Measurements from ENCODE around the gene CHST8. TPM values are rescaled to one million over a fixed set of nuclear protein-coding genes. Genes with fewer than 3 reads are reported as not detected.

The CHST8 gene
- total RNA-seq, 1 donor = not detected

DNA sequence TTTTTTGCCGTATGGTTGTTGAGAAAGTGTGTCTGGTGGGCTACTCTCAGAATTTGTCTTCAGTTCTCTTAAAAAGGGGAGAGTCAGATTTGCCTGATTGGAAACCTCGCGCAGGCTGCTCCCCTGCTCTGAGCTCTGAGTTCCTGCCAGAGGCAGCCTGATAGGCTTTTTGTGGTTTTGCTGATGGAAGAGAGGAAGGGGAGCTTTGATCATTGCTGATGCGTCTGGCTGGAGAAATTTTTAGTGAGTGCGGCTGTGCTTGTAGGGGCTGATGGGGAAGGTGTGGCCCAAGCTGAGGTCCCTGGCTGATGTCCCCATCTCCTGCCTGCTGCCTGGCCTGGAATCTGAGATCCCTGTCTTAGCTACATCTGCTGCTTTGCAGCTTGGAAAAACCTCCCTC lies 2.8 kb downstream of the CHST8 start:
- Histone ChIP-seq H3K27me3 (ENCODE audit: insufficient read depth, low read length) (peaks cover 47% of the 10 kb centered on the region), H2AFZ (ENCODE audit: low read length) (no peak overlapping the region), H3K27ac (ENCODE audit: low read depth, low read length) (no peak overlapping the region), H3K9me3 (ENCODE audit: low read depth, low read length) (no peaks in the 10 kb centered on the region), H3K36me3 (ENCODE audit: insufficient read depth, low read length) (no peaks in the 10 kb centered on the region), H3K4me1 (ENCODE audit: insufficient read depth, low read length) (no peaks in the 10 kb centered on the region), H3K4me2 (ENCODE audit: insufficient read depth, low read length) (no peak overlapping the region), H3K4me3 (ENCODE audit: insufficient read depth, low read length) (no peak overlapping the region), H3K79me2 (ENCODE audit: insufficient read depth, low read length) (no peaks in the 10 kb centered on the region), H4K20me1 (ENCODE audit: insufficient read depth, low read length) (no peaks in the 10 kb centered on the region)
- TF ChIP-seq, protein P1, sequence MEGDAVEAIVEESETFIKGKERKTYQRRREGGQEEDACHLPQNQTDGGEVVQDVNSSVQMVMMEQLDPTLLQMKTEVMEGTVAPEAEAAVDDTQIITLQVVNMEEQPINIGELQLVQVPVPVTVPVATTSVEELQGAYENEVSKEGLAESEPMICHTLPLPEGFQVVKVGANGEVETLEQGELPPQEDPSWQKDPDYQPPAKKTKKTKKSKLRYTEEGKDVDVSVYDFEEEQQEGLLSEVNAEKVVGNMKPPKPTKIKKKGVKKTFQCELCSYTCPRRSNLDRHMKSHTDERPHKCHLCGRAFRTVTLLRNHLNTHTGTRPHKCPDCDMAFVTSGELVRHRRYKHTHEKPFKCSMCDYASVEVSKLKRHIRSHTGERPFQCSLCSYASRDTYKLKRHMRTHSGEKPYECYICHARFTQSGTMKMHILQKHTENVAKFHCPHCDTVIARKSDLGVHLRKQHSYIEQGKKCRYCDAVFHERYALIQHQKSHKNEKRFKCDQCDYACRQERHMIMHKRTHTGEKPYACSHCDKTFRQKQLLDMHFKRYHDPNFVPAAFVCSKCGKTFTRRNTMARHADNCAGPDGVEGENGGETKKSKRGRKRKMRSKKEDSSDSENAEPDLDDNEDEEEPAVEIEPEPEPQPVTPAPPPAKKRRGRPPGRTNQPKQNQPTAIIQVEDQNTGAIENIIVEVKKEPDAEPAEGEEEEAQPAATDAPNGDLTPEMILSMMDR (IDR thresholded peaks at IDR 0.05; ENCODE audit: extremely low read depth, low read depth, low read length) = no peak
- no peak for DNase-seq (ENCODE audit: insufficient read length, low spot score, missing footprints)

DNA sequence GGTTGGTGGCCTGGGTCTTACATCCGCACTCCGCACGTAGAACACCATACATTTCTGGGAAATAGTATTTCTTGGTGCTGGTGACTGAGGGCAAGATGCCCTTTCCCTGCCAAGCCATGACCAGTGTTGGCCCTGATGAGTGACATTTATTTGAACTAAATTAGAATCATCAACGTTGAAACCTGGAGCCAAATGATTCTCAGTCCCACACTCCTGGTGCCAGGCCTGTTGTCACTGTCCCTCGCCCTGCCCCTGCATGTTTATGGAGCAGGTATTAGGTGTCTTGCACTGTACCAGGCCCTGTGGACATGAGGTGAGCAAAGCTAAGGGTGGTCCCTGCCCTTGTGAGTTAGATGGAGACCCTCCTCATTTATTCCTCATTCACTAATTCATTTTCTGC lies 5.8 kb downstream of the CHST8 start:
- no peak overlapping the region for H3K4me2 ChIP-seq (ENCODE audit: insufficient read depth, low read length)
- H4K20me1 ChIP-seq (ENCODE audit: insufficient read depth, low read length) = no peaks in the 10 kb centered on the region
- H3K4me3 ChIP-seq (ENCODE audit: insufficient read depth, low read length) = no peak overlapping the region
- no peaks in the 10 kb centered on the region for H3K4me1 ChIP-seq (ENCODE audit: insufficient read depth, low read length)
- H2AFZ ChIP-seq (ENCODE audit: low read length) = no peak overlapping the region
- H3K79me2 ChIP-seq (ENCODE audit: insufficient read depth, low read length) = no peaks in the 10 kb centered on the region
- no peak for DNase-seq (ENCODE audit: insufficient read length, low spot score, missing footprints)
- H3K27me3 ChIP-seq (ENCODE audit: insufficient read depth, low read length) = peaks cover 24% of the 10 kb centered on the region
- no peaks in the 10 kb centered on the region for H3K36me3 ChIP-seq (ENCODE audit: insufficient read depth, low read length)
- TF ChIP-seq, protein P1 (IDR thresholded peaks at IDR 0.05; ENCODE audit: extremely low read depth, low read depth, low read length) = no peak
- no peaks in the 10 kb centered on the region for H3K9me3 ChIP-seq (ENCODE audit: low read depth, low read length)
- no peak overlapping the region for H3K27ac ChIP-seq (ENCODE audit: low read depth, low read length)

DNA sequence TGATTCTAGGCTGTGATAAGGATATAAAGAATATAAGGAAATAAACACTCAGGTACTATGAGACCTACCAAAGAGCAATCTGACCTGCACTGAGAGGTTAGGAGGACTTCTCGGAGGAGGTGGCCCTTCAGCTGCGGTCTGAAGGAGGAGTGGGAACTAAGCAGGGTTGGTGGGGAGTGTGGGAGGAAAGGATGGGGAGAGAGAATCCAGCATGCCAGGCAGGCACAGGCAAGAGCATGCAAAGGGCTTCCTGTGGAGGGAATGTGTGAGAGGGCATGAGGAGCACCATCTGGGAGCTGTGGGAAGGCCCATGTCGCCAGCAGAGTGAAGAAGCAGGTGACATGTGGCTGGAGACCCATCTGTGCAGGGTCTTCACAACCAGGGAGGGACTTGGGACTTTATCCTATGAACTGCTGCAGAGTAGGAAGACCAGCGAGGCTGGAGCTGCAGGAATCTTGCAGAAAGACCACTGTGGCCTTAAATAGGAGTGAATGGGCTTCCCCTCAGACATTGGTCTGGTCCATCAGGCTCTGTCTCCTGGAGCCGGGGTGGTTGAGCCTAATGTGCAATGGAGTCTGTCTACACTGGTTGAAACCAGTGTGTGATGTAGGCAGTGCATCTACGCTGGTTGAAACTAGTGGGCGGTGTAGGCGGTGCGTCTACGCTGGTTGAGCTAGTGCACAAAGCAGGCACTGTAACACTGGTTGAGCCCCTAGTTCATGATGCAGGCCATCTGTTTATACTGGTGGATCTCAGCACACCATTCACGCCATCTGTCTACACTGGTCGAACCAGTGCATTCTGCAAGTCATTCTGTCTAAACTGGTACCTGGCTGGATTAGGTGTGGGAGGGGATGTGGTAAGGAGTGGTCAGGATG lies 6.4 kb downstream of the CHST8 start:
- H3K36me3 ChIP-seq (ENCODE audit: insufficient read depth, low read length) = no peaks in the 10 kb centered on the region
- H3K27me3 ChIP-seq (ENCODE audit: insufficient read depth, low read length) = peaks cover 17% of the 10 kb centered on the region
- H3K27ac ChIP-seq (ENCODE audit: low read depth, low read length) = no peak overlapping the region
- TF ChIP-seq, protein P1 (IDR thresholded peaks at IDR 0.05; ENCODE audit: extremely low read depth, low read depth, low read length) = no peak
- H3K4me1 ChIP-seq (ENCODE audit: insufficient read depth, low read length) = no peaks in the 10 kb centered on the region
- H2AFZ ChIP-seq (ENCODE audit: low read length) = no peak overlapping the region
- no peaks in the 10 kb centered on the region for H3K9me3 ChIP-seq (ENCODE audit: low read depth, low read length)
- no peak for DNase-seq (ENCODE audit: insufficient read length, low spot score, missing footprints)
- no peaks in the 10 kb centered on the region for H4K20me1 ChIP-seq (ENCODE audit: insufficient read depth, low read length)
- H3K79me2 ChIP-seq (ENCODE audit: insufficient read depth, low read length) = no peaks in the 10 kb centered on the region
- H3K4me3 ChIP-seq (ENCODE audit: insufficient read depth, low read length) = no peak overlapping the region
- H3K4me2 ChIP-seq (ENCODE audit: insufficient read depth, low read length) = no peak overlapping the region

DNA sequence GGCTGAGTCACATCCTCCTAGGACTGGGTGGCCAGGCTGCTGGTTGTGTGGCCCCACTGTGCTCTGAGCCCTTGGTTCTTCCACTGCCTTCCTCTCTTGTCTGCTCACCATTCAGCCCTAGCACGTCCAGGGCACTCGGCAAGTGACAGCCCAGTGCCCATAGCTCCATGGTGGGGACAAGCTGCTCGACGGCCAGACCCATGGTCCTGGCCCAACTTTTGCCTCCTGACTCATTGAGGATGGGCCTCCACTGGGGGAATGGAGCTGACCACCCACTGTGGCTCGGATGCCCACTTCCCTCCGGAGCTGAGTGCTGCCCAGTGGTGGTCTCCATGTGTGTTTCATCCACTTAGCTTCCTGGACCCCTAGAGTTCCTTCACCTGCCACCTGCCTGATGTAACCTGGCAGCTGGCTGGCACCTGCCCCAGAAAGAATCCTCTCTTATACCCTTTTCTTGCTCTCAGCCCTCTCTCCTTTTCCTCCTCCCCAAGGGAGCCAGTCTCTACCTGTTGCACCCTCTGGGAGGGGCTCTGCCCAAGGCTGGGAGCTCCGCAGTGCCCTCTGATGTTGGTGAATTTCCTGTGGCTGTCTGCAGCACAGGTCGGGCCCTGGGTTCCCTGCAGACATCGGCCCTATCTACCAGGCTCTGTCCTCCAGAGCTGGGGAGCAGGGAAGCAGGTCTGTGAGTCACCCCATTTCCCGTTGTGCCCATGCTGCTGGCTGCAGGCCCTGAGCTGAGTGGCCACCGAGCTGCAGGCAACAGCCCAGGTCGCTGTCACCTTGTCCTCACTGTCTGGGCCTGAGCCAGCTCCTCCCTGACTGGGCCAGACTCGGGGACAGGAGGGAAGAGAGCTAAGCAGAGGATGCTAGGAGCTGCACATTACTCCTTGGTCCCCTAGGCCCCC lies 7.4 kb downstream of the CHST8 start:
- Histone ChIP-seq H3K36me3 (ENCODE audit: insufficient read depth, low read length) (no peaks in the 10 kb centered on the region), H4K20me1 (ENCODE audit: insufficient read depth, low read length) (no peaks in the 10 kb centered on the region), H3K9me3 (ENCODE audit: low read depth, low read length) (no peaks in the 10 kb centered on the region), H2AFZ (ENCODE audit: low read length) (no peak overlapping the region), H3K4me3 (ENCODE audit: insufficient read depth, low read length) (no peak overlapping the region), H3K27ac (ENCODE audit: low read depth, low read length) (no peak overlapping the region), H3K4me1 (ENCODE audit: insufficient read depth, low read length) (no peaks in the 10 kb centered on the region), H3K4me2 (ENCODE audit: insufficient read depth, low read length) (no peak overlapping the region), H3K27me3 (ENCODE audit: insufficient read depth, low read length) (peaks cover 7% of the 10 kb centered on the region), H3K79me2 (ENCODE audit: insufficient read depth, low read length) (no peaks in the 10 kb centered on the region)
- TF ChIP-seq, protein P1 (IDR thresholded peaks at IDR 0.05; ENCODE audit: extremely low read depth, low read depth, low read length) = no peak
- no peak for DNase-seq (ENCODE audit: insufficient read length, low spot score, missing footprints)

Measured in osteoblast (primary cell).